ENCODE measurements around the gene SUMF1.

GRCh38 chr3:4387210-4388204, 79.6 kb downstream of the SUMF1 start:
- TF ChIP-seq POLR2A (IDR thresholded peaks at IDR 0.05) (no peak), CTCF (IDR thresholded peaks at IDR 0.05) (no peak)

Data from adrenal gland (tissue), 5 donors.